ENCODE results near the gene THSD7A. TPM values are rescaled to one million over a fixed set of nuclear protein-coding genes. Genes with fewer than 3 reads are reported as not detected.

Gene THSD7A
- total RNA-seq, 2 experiments from 2014 or later, result not detected

DNA sequence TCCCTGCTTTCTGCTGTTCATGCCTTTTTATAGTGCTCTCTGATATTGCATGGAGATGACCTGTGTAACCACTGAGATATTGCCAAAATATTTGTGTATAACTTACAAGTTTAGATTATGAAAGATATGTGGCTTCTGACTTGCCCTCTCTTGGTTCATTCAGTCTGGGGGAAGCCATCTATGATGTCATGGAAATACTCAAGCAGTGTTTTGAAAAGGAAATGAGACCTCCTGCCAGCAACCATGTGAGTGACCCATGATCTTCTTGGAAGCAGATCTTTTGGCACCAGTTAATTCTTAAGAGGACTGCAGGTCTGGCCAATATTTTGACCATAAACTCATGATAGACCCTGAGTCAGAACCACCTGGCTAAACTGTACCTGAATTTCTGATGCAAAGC lies 183.0 kb downstream of the THSD7A start:
- peaks cover 2% of the 10 kb centered on the region for H3K9me3 Mint-ChIP-seq (ENCODE audit: low read depth)
- H3K27ac Mint-ChIP-seq, result no peak overlapping the region
- POLR2A ChIA-PET, result no interaction called here
- intact Hi-C loops (cut with DNase I, micrococcal nuclease), result no loop called here
- H3K36me3 Mint-ChIP-seq (ENCODE audit: low read depth), result no peaks in the 10 kb centered on the region
- DNase-seq (no peak), ATAC-seq (no peak)
- CTCF ChIA-PET, result no interaction called here
- no peak overlapping the region for H3K4me3 Mint-ChIP-seq
- H3K27me3 Mint-ChIP-seq, result no peaks in the 10 kb centered on the region
- no peaks in the 10 kb centered on the region for H3K4me1 Mint-ChIP-seq

DNA sequence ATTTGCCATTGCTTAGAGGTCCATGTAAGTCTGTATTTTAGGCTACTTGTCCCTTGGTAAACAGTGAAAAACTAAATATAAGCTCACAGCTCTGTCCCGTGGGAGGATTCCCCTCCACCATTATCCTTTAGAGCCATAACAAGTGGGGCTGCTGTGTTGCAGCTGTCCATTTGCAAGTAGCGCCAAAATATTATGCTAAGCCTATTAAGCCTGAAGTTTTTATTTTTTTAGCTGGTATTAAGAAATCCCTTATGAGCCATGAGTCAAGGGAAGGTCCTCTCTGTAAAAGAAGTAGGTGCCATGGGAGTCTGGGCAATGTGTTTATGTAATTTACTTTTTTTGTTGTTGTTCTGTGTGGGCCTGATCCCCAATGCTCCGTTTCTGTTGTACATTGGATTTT lies 183.9 kb downstream of the THSD7A start:
- POLR2A ChIA-PET, result no interaction called here
- peaks cover 2% of the 10 kb centered on the region for H3K9me3 Mint-ChIP-seq (ENCODE audit: low read depth)
- CTCF ChIA-PET, result no interaction called here
- no peak overlapping the region for H3K4me3 Mint-ChIP-seq
- DNase-seq, result no peak
- no peaks in the 10 kb centered on the region for H3K4me1 Mint-ChIP-seq
- no peaks in the 10 kb centered on the region for H3K36me3 Mint-ChIP-seq (ENCODE audit: low read depth)
- H3K27ac Mint-ChIP-seq, result no peak overlapping the region
- no peak for ATAC-seq
- intact Hi-C loops (cut with DNase I, micrococcal nuclease), result no loop called here
- no peaks in the 10 kb centered on the region for H3K27me3 Mint-ChIP-seq

DNA sequence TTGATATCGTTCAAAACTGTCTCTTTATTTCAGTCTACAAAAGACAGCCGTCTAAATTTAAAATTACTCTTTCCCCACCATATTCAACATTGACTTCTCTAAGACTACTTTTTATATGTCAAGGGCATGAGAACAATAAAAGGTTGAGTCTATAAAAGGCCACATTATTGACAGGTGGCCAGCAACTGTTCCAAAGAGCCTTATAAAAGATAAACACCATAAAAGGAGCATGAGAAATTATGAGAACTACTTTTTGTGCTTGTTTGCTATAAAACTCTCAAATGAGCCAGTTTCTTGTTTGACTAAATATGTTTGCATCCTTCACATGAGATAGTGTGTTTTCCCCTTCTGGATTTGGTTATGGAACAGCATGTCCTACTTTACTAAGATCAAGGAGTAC lies 189.2 kb downstream of the THSD7A start:
- no peaks in the 10 kb centered on the region for H3K27me3 Mint-ChIP-seq
- DNase-seq (no peak), ATAC-seq (no peak)
- intact Hi-C loops (cut with DNase I, micrococcal nuclease), result no loop called here
- H3K27ac Mint-ChIP-seq, result no peak overlapping the region
- no peaks in the 10 kb centered on the region for H3K36me3 Mint-ChIP-seq (ENCODE audit: low read depth)
- POLR2A ChIA-PET, result no interaction called here
- H3K4me3 Mint-ChIP-seq, result no peak overlapping the region
- CTCF ChIA-PET, result no interaction called here
- H3K9me3 Mint-ChIP-seq (ENCODE audit: low read depth), result no peaks in the 10 kb centered on the region
- H3K4me1 Mint-ChIP-seq, result no peaks in the 10 kb centered on the region

DNA sequence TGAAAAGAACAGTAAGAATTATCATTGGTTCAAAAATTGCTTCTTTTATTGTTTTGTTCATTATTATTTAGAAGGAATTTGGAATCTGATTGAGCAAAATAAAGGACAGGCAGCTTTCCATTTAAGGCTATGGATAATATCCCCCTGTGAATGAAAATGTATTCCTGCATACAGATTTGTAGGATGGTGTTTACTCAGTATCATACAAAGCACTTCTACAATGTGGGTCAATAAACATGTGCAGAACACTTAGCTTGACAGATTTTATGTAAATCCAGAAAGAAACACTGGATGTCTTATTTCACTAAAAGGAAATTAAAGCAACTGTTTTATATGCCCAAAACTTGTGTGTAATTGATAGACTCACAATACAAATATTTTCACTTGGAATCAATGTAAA lies 189.7 kb downstream of the THSD7A start:
- POLR2A ChIA-PET, result no interaction called here

DNA sequence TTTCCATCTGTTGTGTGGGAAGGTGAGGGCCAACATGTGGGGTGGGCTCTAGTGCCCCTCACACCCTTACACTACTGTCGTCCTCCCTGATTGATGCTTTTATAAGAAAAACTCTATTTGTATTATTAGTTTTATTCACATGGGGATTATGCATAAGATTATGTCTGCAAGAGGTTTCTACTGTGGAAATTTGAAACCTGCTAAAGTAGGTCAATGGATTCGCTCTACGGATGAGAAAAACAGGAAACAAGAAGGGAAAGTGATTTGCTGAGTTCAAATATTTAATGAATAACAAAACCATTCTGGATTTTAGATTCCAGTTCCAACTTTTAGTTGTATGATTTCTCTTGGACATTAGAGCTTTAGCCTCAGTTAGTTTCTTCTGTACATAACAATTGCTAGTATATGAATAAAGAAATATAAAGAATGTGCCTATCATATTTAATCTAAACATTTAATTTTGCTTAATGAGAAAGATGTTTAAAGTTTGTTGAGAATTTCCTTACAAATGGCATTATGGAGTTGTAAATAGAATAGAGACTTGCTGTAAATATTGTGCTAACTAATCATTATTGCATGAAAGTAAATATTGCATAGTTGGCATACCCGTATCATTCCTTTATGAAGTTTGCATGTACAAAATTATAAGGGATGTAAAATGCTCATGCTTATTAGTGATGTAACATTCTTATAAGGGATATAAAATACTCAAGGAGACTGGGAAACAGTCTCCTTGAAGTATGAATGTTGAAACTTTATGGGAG lies 193.8 kb downstream of the THSD7A start:
- intact Hi-C loops (cut with DNase I, micrococcal nuclease), result no loop called here
- H3K4me3 Mint-ChIP-seq, result no peak overlapping the region
- ChIA-PET CTCF (no interaction called here), POLR2A (no interaction called here)
- ATAC-seq (no peak), DNase-seq (no peak)
- no peak overlapping the region for H3K27ac Mint-ChIP-seq
- H3K27me3 Mint-ChIP-seq, result no peaks in the 10 kb centered on the region
- H3K4me1 Mint-ChIP-seq, result no peaks in the 10 kb centered on the region
- no peaks in the 10 kb centered on the region for H3K9me3 Mint-ChIP-seq (ENCODE audit: low read depth)
- no peaks in the 10 kb centered on the region for H3K36me3 Mint-ChIP-seq (ENCODE audit: low read depth)

More for the DNA sequence above, 189.7 kb downstream of the THSD7A start:
- CTCF ChIA-PET, result no interaction called here
- Mint-ChIP-seq H3K4me1 (no peaks in the 10 kb centered on the region), H3K27ac (no peak overlapping the region), H3K4me3 (no peak overlapping the region), H3K27me3 (no peaks in the 10 kb centered on the region), H3K36me3 (ENCODE audit: low read depth) (no peaks in the 10 kb centered on the region), H3K9me3 (ENCODE audit: low read depth) (no peaks in the 10 kb centered on the region)
- no peak for DNase-seq
- no peak for ATAC-seq
- intact Hi-C loops (cut with DNase I, micrococcal nuclease), result no loop called here

DNA sequence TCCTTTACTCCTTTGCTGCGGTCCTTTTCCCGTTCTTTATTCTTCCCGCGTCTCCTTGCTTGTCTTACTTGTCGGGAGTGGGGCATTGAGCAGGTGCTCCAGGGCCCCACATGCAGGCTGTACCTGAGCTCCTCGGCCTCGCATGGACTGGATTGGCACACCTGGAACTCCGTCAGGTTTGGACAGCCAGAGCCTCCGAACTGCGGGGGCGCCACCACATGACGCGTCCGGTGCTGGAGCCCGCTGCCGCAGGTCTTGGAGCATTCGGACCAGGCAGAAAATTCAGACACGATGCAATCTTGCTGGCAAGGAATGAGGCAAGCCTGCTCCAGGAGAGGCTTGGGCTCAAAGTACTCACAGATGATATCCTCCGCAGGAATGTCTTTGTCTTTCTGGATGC lies 195.7 kb downstream of the THSD7A start:
- no peaks in the 10 kb centered on the region for H3K9me3 Mint-ChIP-seq (ENCODE audit: low read depth)
- no peak overlapping the region for H3K27ac Mint-ChIP-seq
- no peaks in the 10 kb centered on the region for H3K36me3 Mint-ChIP-seq (ENCODE audit: low read depth)
- ATAC-seq (no peak), DNase-seq (no peak)
- POLR2A ChIA-PET, result no interaction called here
- no peaks in the 10 kb centered on the region for H3K27me3 Mint-ChIP-seq
- intact Hi-C loops (cut with DNase I, micrococcal nuclease), result no loop called here
- no peak overlapping the region for H3K4me3 Mint-ChIP-seq
- H3K4me1 Mint-ChIP-seq, result no peaks in the 10 kb centered on the region
- CTCF ChIA-PET, result no interaction called here

DNA sequence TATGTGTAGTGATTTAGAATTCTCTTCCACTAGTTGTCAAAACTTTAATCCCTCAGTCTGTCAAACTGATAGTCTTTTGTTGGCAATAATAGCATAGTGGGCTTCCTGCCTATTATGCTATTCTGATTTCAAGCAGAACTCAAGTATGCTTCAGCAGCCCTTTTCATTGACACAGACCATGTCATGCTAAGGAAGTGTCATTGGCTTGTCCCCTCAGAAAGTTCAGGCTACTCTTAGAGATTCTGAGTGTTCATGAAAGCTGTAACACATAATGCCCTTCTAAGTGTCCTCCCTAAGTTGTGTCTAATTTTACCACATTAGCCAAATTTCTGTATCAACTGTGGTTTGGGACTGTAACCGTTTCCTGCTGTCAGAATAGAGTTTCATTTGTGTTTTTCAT lies 198.7 kb downstream of the THSD7A start:
- ATAC-seq, result no peak
- no peaks in the 10 kb centered on the region for H3K36me3 Mint-ChIP-seq (ENCODE audit: low read depth)
- no peaks in the 10 kb centered on the region for H3K27me3 Mint-ChIP-seq
- ChIA-PET POLR2A (no interaction called here), CTCF (no interaction called here)
- intact Hi-C loops (cut with DNase I, micrococcal nuclease), result no loop called here
- no peak for DNase-seq
- H3K9me3 Mint-ChIP-seq (ENCODE audit: low read depth), result no peaks in the 10 kb centered on the region
- H3K4me3 Mint-ChIP-seq, result no peak overlapping the region
- no peaks in the 10 kb centered on the region for H3K4me1 Mint-ChIP-seq
- no peak overlapping the region for H3K27ac Mint-ChIP-seq

DNA sequence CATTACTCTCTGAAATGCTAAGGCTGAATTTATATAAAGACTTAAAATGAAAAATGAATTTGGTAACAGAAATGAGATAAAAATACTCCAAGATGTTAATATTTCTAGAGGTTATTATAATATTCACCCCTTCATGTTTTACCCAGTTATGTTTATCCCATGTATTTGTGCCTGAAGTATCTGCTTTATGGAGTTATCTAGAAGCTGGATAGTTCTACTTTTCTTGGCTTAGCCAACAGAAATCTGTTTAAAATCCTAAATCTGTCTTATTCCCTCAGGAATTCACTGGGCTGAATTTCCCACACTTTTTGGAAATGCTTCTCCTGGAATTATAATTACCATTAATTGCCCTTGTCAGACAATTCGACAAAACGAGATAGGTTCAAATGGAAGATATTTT lies 201.6 kb downstream of the THSD7A start:
- POLR2A ChIA-PET, result no interaction called here
- Mint-ChIP-seq H3K4me3 (no peak overlapping the region), H3K36me3 (ENCODE audit: low read depth) (no peaks in the 10 kb centered on the region), H3K4me1 (no peaks in the 10 kb centered on the region), H3K27ac (no peak overlapping the region), H3K27me3 (no peaks in the 10 kb centered on the region), H3K9me3 (ENCODE audit: low read depth) (no peaks in the 10 kb centered on the region)
- intact Hi-C loops (cut with DNase I, micrococcal nuclease), result no loop called here
- CTCF ChIA-PET, result no interaction called here
- ATAC-seq, result no peak
- no peak for DNase-seq

DNA sequence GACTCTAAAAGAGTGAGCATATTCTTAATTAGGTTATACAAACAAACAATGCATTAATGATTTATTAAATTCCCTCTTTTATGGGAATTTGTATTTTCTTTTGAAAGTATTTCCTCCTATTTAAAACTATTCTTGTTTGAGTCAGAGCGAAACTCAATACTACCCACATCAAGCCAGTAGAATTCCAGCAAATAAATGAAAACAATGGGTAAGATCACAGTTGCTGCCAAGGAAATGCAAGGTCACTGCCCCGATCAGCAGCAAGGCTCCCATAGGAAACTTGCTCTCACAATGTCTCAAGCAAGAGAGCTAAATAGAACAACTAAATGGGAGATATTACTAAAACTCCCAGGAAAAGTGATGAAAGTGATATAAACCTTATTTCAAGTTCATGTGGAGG lies 206.3 kb downstream of the THSD7A start:
- no peaks in the 10 kb centered on the region for H3K36me3 Mint-ChIP-seq (ENCODE audit: low read depth)
- no peak overlapping the region for H3K27ac Mint-ChIP-seq
- H3K4me3 Mint-ChIP-seq, result no peak overlapping the region
- H3K27me3 Mint-ChIP-seq, result no peaks in the 10 kb centered on the region
- ChIA-PET CTCF (no interaction called here), POLR2A (no interaction called here)
- DNase-seq, result no peak
- intact Hi-C loops (cut with DNase I, micrococcal nuclease), result no loop called here
- H3K9me3 Mint-ChIP-seq (ENCODE audit: low read depth), result no peaks in the 10 kb centered on the region
- H3K4me1 Mint-ChIP-seq, result no peaks in the 10 kb centered on the region
- ATAC-seq, result no peak

DNA sequence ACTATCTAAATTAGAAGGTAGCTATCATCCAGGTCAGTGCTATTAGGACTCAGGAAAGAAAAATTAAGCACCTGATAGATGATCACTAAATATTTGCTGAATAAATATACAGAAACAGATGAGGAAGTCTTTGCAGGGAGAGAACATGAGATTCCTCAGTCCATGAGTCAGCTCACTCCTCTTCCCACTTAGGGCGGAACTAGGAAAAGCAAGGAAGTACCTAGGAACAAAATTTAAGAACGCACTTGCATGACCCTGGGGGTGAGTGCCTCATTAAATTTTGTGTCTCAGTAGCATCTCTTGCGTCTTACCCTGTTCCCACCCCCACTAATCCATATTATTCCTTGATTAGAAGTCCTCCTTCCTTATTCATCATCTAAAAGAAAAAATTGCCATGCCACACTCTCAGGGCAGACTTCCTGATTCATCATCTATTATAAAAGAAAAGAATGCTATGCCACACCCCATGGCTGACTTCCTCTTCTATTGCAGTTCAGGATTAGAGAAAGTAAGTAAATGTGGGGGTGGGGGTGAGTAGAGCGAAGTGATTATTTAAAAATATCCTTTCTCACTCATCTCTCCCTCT lies 208.8 kb downstream of the THSD7A start:
- H3K27me3 Mint-ChIP-seq, result no peaks in the 10 kb centered on the region
- ChIA-PET CTCF (no interaction called here), POLR2A (no interaction called here)
- no peaks in the 10 kb centered on the region for H3K36me3 Mint-ChIP-seq (ENCODE audit: low read depth)
- intact Hi-C loops (cut with DNase I, micrococcal nuclease), result no loop called here
- no peak for ATAC-seq
- H3K27ac Mint-ChIP-seq, result no peak overlapping the region
- DNase-seq, result no peak
- no peaks in the 10 kb centered on the region for H3K9me3 Mint-ChIP-seq (ENCODE audit: low read depth)
- no peak overlapping the region for H3K4me3 Mint-ChIP-seq
- no peaks in the 10 kb centered on the region for H3K4me1 Mint-ChIP-seq

DNA sequence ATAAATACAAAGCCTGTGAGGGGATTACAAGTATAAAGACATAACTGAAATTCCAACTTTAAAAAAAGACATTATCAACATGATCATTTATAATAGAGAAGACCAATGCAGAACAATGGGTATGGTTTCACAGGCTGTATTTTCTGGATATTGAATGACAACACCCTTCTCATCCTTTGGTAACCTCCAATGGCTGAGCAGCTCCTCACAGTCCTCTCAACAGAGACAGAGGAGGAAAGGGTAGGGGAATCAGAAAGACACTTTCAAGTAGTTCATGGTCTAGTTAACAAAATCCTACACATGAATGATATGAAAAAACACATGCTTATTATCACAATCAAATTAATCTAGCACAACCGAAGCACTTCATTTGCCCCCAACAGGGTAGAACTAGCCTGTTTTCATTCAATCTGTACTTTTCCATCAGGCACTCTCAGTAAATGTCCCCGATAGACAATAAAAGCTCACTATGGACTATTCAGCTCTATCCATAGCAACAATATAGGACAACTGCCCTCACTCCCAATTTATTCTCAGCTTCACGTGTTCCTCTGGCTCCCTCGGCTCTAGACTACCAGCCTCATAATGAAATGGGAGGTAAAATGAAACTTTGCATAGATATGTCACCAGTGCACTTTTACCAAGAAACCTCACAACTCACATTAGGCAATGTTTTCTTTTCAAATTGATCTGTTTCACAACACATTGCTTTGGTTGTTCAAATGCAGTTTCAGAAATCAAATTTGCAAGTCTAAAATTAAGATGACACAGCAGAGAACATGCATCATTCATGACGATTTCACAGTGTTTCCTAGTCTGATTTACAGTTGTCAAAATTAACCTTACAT lies 211.4 kb downstream of the THSD7A start:
- H3K4me3 Mint-ChIP-seq, result no peak overlapping the region
- H3K27ac Mint-ChIP-seq, result no peak overlapping the region
- H3K27me3 Mint-ChIP-seq, result no peaks in the 10 kb centered on the region
- no peaks in the 10 kb centered on the region for H3K4me1 Mint-ChIP-seq
- DNase-seq (no peak), ATAC-seq (no peak)
- CTCF ChIA-PET, result interaction anchor here (0.6 kb wide), 1 partner anchor 141 kb away, joined by 3 read pairs; no protein-coding TSS in a partner anchor
- POLR2A ChIA-PET, result no interaction called here
- intact Hi-C loops (cut with DNase I, micrococcal nuclease), result no loop called here
- H3K36me3 Mint-ChIP-seq (ENCODE audit: low read depth), result no peaks in the 10 kb centered on the region
- H3K9me3 Mint-ChIP-seq (ENCODE audit: low read depth), result no peaks in the 10 kb centered on the region

DNA sequence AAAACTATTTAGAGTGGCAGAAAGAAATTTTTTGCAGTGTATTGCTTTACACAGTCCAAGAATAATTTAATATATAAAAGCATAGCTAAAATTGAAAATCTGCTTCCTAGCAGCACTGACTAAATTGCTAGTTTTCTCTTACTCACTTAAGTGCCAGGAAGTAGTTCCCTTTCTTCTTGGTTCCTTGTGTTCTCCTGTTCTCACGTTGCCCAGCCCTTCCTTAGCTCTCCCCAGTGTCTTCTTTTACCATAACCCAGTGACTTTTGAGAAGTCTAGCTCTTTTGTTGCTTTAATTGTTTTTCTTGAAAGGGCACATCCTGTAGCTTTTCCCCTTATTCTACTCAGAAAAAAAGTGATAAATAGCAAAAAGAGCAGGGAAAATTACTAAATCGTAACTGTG lies 215.5 kb downstream of the THSD7A start:
- DNase-seq, result no peak
- intact Hi-C loops (cut with DNase I, micrococcal nuclease), result no loop called here
- H3K27me3 Mint-ChIP-seq, result no peaks in the 10 kb centered on the region
- H3K9me3 Mint-ChIP-seq (ENCODE audit: low read depth), result no peaks in the 10 kb centered on the region
- POLR2A ChIA-PET, result no interaction called here
- CTCF ChIA-PET, result no interaction called here
- no peaks in the 10 kb centered on the region for H3K36me3 Mint-ChIP-seq (ENCODE audit: low read depth)
- no peak overlapping the region for H3K4me3 Mint-ChIP-seq
- H3K4me1 Mint-ChIP-seq, result no peaks in the 10 kb centered on the region
- H3K27ac Mint-ChIP-seq, result no peak overlapping the region
- ATAC-seq, result no peak

All from activated CD4-positive, alpha-beta T cell treated with anti-CD3 and anti-CD28 coated beads for 36 hours (primary cell).